Nucleus accumbens (tissue), 56 donors: ENCODE data around the gene NEURL1B.

ENCODE experiments used
- DNase-seq, 56 donors: peaks; one replicate each; lab custom pipeline; 2025; lab: John Stamatoyannopoulos, UW

The NEURL1B gene

DNA sequence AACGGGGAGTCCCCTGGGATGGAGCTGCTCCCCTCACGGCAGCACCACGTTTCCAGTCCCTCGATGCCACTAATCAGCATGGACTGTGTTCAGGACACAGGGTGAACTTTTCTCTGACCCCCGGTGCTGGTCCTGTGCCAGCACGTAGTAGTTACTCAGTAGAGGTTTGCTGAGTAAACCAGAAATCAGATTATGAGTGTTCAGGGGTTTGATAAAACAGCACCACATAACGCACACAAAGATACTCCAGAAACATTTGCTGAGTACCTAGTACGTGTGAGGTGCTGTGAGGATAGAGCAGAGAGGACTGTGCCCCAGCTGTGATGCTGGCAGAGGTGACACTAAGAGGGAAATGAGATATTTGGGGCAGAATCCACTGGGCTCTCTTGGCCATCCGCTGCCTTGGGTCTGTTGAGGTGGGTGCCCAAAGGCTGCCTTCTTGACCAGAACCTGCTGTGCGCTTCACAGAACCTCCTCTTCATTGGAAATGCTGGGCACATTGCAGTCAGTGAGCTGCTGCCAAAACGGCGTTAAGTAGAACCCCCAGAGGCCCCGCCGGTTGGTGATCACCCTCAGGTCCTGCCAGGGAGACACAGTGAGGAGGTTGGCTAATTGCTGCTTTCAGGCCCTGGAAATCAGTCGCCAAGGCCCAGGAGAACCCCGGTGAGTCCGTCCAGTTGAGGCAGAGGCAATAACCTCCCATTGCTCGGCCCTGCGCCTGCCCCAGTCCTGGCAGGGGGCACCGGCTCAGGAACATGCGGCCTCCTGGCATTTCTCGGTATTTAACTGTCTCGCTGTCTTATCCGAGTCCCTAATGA is 49.4 kb downstream of the NEURL1B start:
- DNase-seq, result peak in 5 of 56 donors; percentile 11 to 34 (median 16)

DNA sequence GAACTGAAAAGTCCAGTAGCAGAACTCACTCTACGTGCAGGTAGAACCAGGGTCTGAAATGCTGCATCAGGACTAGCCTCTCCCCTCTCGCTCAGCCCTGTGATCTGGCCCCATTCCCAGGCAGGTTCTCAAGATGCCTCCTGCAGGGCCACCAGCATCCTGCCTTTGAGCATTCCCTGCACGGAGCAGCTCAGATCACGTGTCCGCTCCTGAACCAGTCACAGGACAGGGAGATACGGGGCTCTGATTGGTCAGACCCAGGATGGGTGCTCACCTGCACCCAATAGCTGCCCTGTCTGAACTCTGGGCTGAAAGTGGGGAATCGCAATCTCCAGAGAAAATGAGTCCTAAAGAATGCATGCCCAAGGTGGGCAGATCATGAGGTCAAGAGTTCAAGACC is 50.8 kb downstream of the NEURL1B start:
- DNase-seq, result no peak

- no peak for DNase-seq
Observed at GRCh38 chr5:172692451-172692850, 51.4 kb downstream of the NEURL1B start.

DNA sequence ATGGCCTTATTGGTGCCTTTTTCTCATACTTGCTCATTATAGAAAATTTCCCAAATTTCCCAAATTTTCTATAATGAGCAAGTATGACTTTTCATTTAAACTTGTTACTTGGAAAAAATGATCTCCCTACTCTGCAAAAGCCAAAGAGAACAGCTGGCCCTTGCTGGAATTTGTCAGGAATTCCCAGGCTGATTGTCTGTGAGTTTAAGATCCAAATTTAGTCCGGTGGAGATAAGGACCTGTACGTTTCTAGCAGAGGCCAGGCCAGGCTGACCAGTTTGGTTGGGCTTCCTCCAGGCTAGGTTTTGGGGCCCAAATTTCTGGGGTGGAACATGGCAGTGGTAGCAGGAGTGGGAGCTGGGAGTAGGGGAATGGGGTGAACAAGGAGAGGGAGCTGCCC is 51.9 kb downstream of the NEURL1B start:
- DNase-seq, result no peak

DNA sequence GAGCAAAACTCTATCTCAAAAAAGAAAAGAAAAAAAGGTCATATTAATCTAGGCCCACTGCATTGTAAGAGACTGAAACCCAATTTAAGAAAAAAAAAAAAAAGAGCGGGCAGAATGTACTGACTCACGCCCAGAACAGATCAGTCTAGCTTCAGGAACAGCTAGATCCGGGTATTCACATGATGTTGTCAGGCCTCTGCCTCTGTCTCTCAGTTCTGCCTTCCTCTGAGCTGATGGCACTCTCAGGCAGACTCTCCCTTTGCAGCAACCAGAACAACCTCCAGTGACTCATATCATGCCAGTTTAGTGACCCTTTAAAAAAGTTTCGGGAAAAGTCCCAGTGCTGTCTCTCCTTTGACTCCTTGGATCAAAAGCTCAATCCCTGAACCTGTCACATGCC is 53.0 kb downstream of the NEURL1B start:
- DNase-seq, result no peak

GRCh38 chr5:172694541-172694940 is 53.5 kb downstream of the NEURL1B start:
- no peak for DNase-seq

- DNase-seq, result no peak
Observed at GRCh38 chr5:172695232-172696054, 54.4 kb downstream of the NEURL1B start.

DNA sequence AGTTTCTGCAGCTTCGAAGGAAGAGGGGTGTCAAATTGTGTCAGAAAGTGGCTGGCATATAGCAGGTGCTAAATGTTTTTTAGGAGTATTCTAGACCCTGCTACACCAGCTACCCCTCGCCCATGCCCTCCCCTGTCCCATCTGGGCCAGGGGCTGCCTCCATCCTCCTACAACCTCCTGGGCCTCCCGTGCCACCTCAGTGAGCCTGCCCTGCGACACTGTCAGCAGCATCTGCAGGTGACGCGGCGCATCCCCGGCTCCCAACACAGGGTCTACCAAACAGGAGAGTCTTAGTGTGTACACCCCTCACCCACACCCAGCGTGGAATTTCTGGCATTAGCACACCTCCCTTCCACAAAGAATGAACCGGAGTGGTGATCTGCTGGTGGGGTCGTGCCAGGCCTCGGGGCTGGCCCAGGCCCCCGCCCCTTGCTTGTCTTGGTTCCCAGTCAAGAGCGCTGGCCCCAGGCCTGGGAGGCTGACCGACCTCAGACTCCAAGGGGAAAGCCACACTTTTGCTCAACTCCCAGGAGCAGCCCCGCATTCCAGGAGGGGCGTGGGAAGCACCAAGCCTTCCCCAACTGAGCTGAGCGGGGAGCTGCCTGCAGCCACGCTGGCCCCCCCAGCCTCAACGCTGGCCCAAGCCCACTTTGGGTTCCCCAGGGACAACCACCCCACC is 55.2 kb downstream of the NEURL1B start:
- peak in 3 of 56 donors; percentile 8 to 15 (median 8) for DNase-seq

- peak in 54 of 56 donors; percentile 12 to 88 (median 68) for DNase-seq
Observed at GRCh38 chr5:172697123-172698121, 56.4 kb downstream of the NEURL1B start.

DNA sequence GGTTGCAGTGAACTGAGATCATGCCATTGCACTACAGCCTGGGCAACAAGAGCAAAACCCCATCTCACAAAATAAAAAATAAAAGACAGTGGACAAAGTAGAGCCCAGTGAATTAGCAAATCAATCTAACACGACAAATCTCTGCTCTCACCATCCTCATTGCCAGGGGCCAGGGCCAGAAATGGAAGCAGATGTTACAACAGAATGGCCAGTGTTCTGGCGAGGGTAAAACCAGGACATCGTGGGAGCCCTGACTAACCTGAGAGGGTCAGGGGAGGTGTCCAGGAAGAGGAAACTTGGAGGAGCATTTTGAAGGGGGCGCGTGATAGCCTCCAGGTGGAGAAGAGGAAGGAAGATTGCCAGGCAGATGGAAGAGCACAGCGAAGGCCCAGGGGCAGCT is 58.4 kb downstream of the NEURL1B start:
- no peak for DNase-seq

DNA sequence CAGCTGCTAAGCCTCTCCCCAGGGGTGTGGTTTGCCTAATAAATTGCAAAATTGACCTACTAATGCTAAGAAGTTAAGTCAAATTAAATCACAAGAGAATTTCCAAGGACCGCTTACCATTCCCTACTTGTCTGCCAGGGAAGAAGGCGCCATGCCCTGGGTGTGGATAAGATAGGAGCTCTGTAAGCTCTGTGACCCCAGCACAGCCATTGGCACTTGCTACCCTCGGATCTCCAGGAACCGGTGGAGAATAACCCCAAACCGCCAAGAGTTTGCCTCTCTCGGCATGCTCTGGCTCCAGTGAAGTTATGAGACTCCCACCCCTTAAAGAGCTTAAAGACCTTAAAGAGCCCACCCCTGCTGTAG is 58.9 kb downstream of the NEURL1B start:
- DNase-seq, result no peak

GRCh38 chr5:172700365-172701290 is 59.6 kb downstream of the NEURL1B start:
- no peak for DNase-seq

GRCh38 chr5:172701291-172701656 is 60.2 kb downstream of the NEURL1B start:
- DNase-seq, result no peak

DNA sequence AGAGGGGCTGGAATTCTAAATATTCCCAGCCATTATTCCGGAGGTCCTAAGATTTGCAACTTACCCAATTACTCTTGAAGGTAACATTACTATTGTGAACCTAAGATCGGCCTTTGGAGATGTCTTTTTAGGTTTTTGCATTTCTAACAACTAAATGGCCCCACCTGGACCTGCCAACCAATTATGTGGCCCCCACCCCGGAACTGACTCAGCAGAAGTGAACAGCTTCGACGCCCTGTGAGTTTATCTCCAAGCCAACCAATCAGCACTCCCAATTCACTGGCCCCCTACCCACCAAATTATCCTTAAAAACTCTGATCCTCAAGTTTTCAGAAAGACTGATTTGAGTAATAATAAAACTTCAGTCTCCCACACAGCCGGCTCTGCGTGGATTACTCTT is 62.9 kb downstream of the NEURL1B start:
- no peak for DNase-seq

DNA sequence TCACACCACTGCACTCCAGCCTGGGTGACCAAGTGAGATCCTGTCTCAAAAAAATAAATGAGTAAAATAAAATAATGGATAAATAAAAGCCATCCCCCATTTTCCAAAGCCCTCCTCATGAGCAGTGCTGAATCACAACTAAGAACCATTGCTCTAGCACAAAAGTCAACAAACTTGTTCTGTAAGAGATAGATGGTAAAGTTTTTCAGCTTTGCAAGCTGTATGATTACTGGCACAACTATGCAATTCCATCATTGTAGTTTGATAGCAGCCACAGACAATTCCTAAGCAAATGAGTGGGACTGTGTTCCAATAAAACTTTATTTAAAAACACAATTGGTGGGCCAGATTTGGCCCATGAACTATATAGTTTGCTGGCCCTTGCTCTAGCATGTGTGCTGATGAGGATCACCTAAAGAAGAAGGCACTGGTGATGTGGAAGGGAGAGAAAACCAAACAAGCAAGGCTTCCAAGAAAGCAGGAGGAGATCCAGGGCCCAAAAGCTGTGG is 64.6 kb downstream of the NEURL1B start:
- DNase-seq, result no peak

- DNase-seq, result no peak
Observed at GRCh38 chr5:172706796-172707195, 65.7 kb downstream of the NEURL1B start.

- DNase-seq, result peak in 25 of 56 donors; percentile 7 to 61 (median 25)
Observed at GRCh38 chr5:172707285-172708182, 66.5 kb downstream of the NEURL1B start.

DNA sequence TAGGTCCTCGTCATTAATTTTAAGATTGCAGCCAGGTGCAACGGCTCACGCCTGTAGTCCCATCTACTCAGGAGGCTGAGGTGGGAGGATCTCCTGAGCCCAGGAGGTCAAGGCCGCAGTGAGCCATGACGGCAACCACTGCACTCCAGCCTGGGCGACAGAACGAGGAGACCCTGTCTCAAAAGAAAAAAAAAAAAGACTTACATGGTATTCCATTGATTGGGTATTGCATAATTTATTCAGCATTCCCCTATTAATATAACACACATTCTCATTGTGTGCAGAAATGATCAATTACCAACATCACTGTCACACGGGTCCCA is 67.1 kb downstream of the NEURL1B start:
- DNase-seq, result no peak
